H9 (cell line): ENCODE measurements around the gene TMEM190. TPM values are rescaled to one million over a fixed set of nuclear protein-coding genes. Genes with fewer than 3 reads are reported as not detected.
A peak's percentile ranks its signal among the peaks of the same experiment; 100 is the strongest.

Experiments
- DNase-seq: peaks from one replicate; pipeline ENCODE4 v3.0.0-alpha.2; 2017
- H2AFZ ChIP-seq: one replicate; pipeline ENCODE4 v1.6.1; 2013; ENCODE audit warnings: mild to moderate bottlenecking, low read length, control low read depth, moderate library complexity
- H2AK5ac ChIP-seq: 2 replicates; pipeline ENCODE4 v1.6.1; 2013; ENCODE audit warnings: low read length, control low read depth, mixed read lengths; ENCODE audit not compliant: insufficient read length
- H2BK120ac ChIP-seq: one replicate; pipeline ENCODE4 v1.6.1; 2013; ENCODE audit warnings: low read depth, mild to moderate bottlenecking, low read length, control low read depth, inconsistent platforms; ENCODE audit not compliant: poor library complexity, severe bottlenecking
- H2BK12ac ChIP-seq: 2 replicates; pipeline ENCODE4 v1.6.1; 2013; ENCODE audit warnings: low read length, control low read depth, mixed read lengths, low read depth; ENCODE audit not compliant: insufficient read length
- H2BK15ac ChIP-seq: 2 replicates; pipeline ENCODE4 v1.6.1; 2013; ENCODE audit warnings: low read depth, low read length, control low read depth
- H2BK20ac ChIP-seq: one replicate; pipeline ENCODE4 v1.6.1; 2013; ENCODE audit warnings: low read depth, mild to moderate bottlenecking, low read length, control low read depth, inconsistent platforms; ENCODE audit not compliant: poor library complexity, severe bottlenecking
- H2BK5ac ChIP-seq: 2 replicates; pipeline ENCODE4 v1.6.1; 2013; ENCODE audit warnings: low read length, control low read depth, mixed read lengths; ENCODE audit not compliant: insufficient read length
- H3K14ac ChIP-seq: 2 replicates; pipeline ENCODE4 v1.6.1; 2013; ENCODE audit warnings: low read length, control low read depth; ENCODE audit not compliant: insufficient read depth
- H3K18ac ChIP-seq: 2 replicates; pipeline ENCODE4 v1.6.1; 2013; ENCODE audit warnings: low read depth, mild to moderate bottlenecking, mixed read lengths, low read length, control low read depth; ENCODE audit not compliant: insufficient read length
- H3K23ac ChIP-seq: 2 replicates; pipeline ENCODE4 v1.6.1; 2013; ENCODE audit warnings: low read length, control low read depth, mixed read lengths, low read depth; ENCODE audit not compliant: insufficient read length
- H3K23me2 ChIP-seq: 2 replicates; pipeline ENCODE4 v1.6.1; 2013; ENCODE audit warnings: low read depth, mild to moderate bottlenecking, mixed read lengths, low read length, control low read depth; ENCODE audit not compliant: insufficient read length, poor library complexity, severe bottlenecking
- H3K27ac ChIP-seq: 2 replicates; pipeline ENCODE4 v1.5.1; 2013; ENCODE audit warnings: low read length, control low read depth, mixed read lengths, low read depth; ENCODE audit not compliant: insufficient read length
- H3K27me3 ChIP-seq: 2 replicates; pipeline ENCODE4 v1.6.1; 2013; ENCODE audit warnings: low read length, control low read depth, inconsistent platforms; ENCODE audit not compliant: insufficient read depth
- H3K4ac ChIP-seq: 2 replicates; pipeline ENCODE4 v1.6.1; 2013; ENCODE audit warnings: low read depth, mild to moderate bottlenecking, control low read depth, inconsistent platforms, low read length, moderate library complexity
- H3K4me1 ChIP-seq: 2 replicates; pipeline ENCODE4 v1.6.1; 2013; ENCODE audit warnings: low read length, control low read depth, inconsistent platforms; ENCODE audit not compliant: insufficient read depth
- H3K4me2 ChIP-seq: 2 replicates; pipeline ENCODE4 v1.6.1; 2013; ENCODE audit warnings: low read length, control low read depth, mixed read lengths; ENCODE audit not compliant: insufficient read length, insufficient read depth
- H3K56ac ChIP-seq: 2 replicates; pipeline ENCODE4 v1.6.1; 2013; ENCODE audit warnings: low read depth, mild to moderate bottlenecking, mixed read lengths, low read length, control low read depth; ENCODE audit not compliant: insufficient read length
- H3K79me1 ChIP-seq: 2 replicates; pipeline ENCODE4 v1.6.1; 2013; ENCODE audit warnings: low read depth, mild to moderate bottlenecking, moderate library complexity, low read length, control low read depth, inconsistent platforms; ENCODE audit not compliant: insufficient read depth, poor library complexity, severe bottlenecking
- H3K79me2 ChIP-seq: 2 replicates; pipeline ENCODE4 v1.6.1; 2013; ENCODE audit warnings: low read length, control low read depth, inconsistent platforms; ENCODE audit not compliant: insufficient read depth
- H3K9ac ChIP-seq: 2 replicates; pipeline ENCODE4 v1.6.1; 2013; ENCODE audit warnings: low read length, control low read depth, mixed read lengths; ENCODE audit not compliant: insufficient read length; ENCODE audit errors: extremely low read depth
- H3K9me3 ChIP-seq: one replicate; pipeline ENCODE4 v1.6.1; 2013; ENCODE audit warnings: low read depth, low read length, inconsistent platforms; ENCODE audit not compliant: control insufficient read depth
- H3T11ph ChIP-seq: one replicate; pipeline ENCODE4 v1.6.1; 2013; ENCODE audit warnings: mild to moderate bottlenecking, low read length, control low read depth, inconsistent platforms
- H4K20me1 ChIP-seq: one replicate; pipeline ENCODE4 v1.6.1; 2013; ENCODE audit not compliant: control insufficient read depth, insufficient read length, insufficient read depth
- H4K5ac ChIP-seq: 2 replicates; pipeline ENCODE4 v1.6.1; 2013; ENCODE audit warnings: low read depth, mild to moderate bottlenecking, mixed read lengths, low read length, control low read depth; ENCODE audit not compliant: insufficient read length
- H4K8ac ChIP-seq: replicated peaks from 2 replicates; pipeline ENCODE4 v1.6.1; 2013; ENCODE audit warnings: low read length, control low read depth, mixed read lengths, low read depth; ENCODE audit not compliant: insufficient read length
- H4K91ac ChIP-seq: 2 replicates; pipeline ENCODE4 v1.6.1; 2013; ENCODE audit warnings: low read depth, mild to moderate bottlenecking, moderate library complexity, mixed read lengths, low read length, control low read depth; ENCODE audit not compliant: insufficient read length
- H3K27ac Mint-ChIP-seq, 3 experiments: 2 replicates in 2 of 3; 3 replicates in 1 of 3; pipeline ENCODE4 v1.8.0; 2020 to 2021; ENCODE audit warnings: mixed read lengths in 3 of 3, mild to moderate bottlenecking in 1 of 3, moderate library complexity in 1 of 3
- H3K27me3 Mint-ChIP-seq: 2 replicates; pipeline ENCODE4 v1.8.0; 2021; ENCODE audit warnings: low read depth, mild to moderate bottlenecking, moderate library complexity, mixed read lengths
- H3K36me3 Mint-ChIP-seq, 3 experiments: 2 replicates in 2 of 3; 3 replicates in 1 of 3; pipeline ENCODE4 v1.8.0; 2020 to 2021; ENCODE audit warnings: low read depth in 3 of 3, mixed read lengths in 3 of 3; ENCODE audit not compliant: insufficient read depth in 1 of 3
- H3K4me1 Mint-ChIP-seq, 2 experiments: 2 replicates each; pipeline ENCODE4 v1.8.0; 2020; ENCODE audit warnings: mixed read lengths in 2 of 2
- H3K4me3 Mint-ChIP-seq, 2 experiments: 2 replicates in 1 of 2; 3 replicates in 1 of 2; pipeline ENCODE4 v1.8.0; 2020 to 2021; ENCODE audit warnings: mild to moderate bottlenecking in 2 of 2, mixed read lengths in 2 of 2, moderate library complexity in 1 of 2
- H3K9me3 Mint-ChIP-seq, 2 experiments: 2 replicates in 1 of 2; 3 replicates in 1 of 2; pipeline ENCODE4 v1.8.0; 2020; ENCODE audit warnings: mild to moderate bottlenecking in 2 of 2, mixed read lengths in 2 of 2, moderate library complexity in 1 of 2
- CTCF ChIP-seq: fragments of 200-600 bp; sonication (generic); conservative IDR thresholded peaks from 3 replicates; pipeline ENCODE4 v1.8.0; 2021; ENCODE audit warnings: antibody characterized with exemption, mild to moderate bottlenecking
- WGBS: extraction: QIAGEN DNeasy Blood & Tissue Kit; methylation state at CpG from one replicate; pipeline ENCODE4 v1.1.7; 2013; ENCODE audit warnings: missing lambda C conversion rate, low lambda C conversion rate, mixed read lengths; ENCODE audit not compliant: insufficient read length; ENCODE audit errors: extremely low coverage; 5-methylcytosine and 5-hydroxymethylcytosine counted together
- total RNA-seq: library from RNA; stranded (reverse); gene quantifications from 2 replicates; pipeline ENCODE4 v1.2.1, GENCODE V29; 2021

Gene TMEM190
- total RNA-seq, 1 experiment from 2014 or later, result 1.5 TPM

- H2AFZ ChIP-seq, result no peak overlapping the region
- peak overlapping the region in 1 of 3 experiments; percentile 63; a peak in 1 of 7 replicates for H3K27ac Mint-ChIP-seq
Measured at GRCh38 chr19:55369653-55370304, 6.8 kb upstream of the TMEM190 start.

More at GRCh38 chr19:55369653-55370304, 6.8 kb upstream of the TMEM190 start:
- Histone ChIP-seq H3K23ac (no peak overlapping the region), H3T11ph (no peak overlapping the region), H2BK120ac (no peak overlapping the region), H3K56ac (no peak overlapping the region), H3K18ac (no peak overlapping the region), H2AK5ac (no peak overlapping the region), H4K20me1 (no peaks in the 10 kb centered on the region), H4K5ac (no peak overlapping the region), H3K9ac (no peak overlapping the region), H3K4ac (no peak overlapping the region), H4K8ac (no peak overlapping the region), H3K27me3 (peaks cover 5% of the 10 kb centered on the region), H3K27ac (no peak overlapping the region), H3K23me2 (peaks cover 10% of the 10 kb centered on the region), H2BK20ac (no peak overlapping the region), H2BK12ac (no peak overlapping the region), H3K79me1 (no peaks in the 10 kb centered on the region), H3K9me3 (no peaks in the 10 kb centered on the region), H4K91ac (no peak overlapping the region), H3K14ac (no peak overlapping the region), H2BK5ac (no peak overlapping the region), H3K4me2 (peak overlapping the region; percentile 76), H3K4me1 (no peaks in the 10 kb centered on the region), H2BK15ac (no peak overlapping the region), H3K79me2 (no peaks in the 10 kb centered on the region)
- Mint-ChIP-seq H3K27me3 (peaks cover 78% of the 10 kb centered on the region), H3K36me3 (peaks cover 0 to 6% (median 0%) of the 10 kb centered on the region in 3 experiments; a peak in 1 of 7 replicates), H3K4me3 (peak overlapping the region; percentile 71 to 89), H3K4me1 (peaks cover 27 to 43% of the 10 kb centered on the region in 2 experiments), H3K9me3 (peaks cover 0 to 5% of the 10 kb centered on the region in 2 experiments; a peak in 2 of 5 replicates)
- peak; percentile 91 for DNase-seq
- no peak for TF ChIP-seq CTCF
- WGBS, result no CpG with 5 or more reads among the region's 59 CpGs
